NCI-H187 treated with DMSO at 0.1 percent for 48 hours (cell line): ENCODE data around the gene EIF3F.

ENCODE experiments used
- DNase-seq: peaks from one replicate; lab custom pipeline; 2025; lab: John Stamatoyannopoulos, UW

EIF3F gene, protein sequence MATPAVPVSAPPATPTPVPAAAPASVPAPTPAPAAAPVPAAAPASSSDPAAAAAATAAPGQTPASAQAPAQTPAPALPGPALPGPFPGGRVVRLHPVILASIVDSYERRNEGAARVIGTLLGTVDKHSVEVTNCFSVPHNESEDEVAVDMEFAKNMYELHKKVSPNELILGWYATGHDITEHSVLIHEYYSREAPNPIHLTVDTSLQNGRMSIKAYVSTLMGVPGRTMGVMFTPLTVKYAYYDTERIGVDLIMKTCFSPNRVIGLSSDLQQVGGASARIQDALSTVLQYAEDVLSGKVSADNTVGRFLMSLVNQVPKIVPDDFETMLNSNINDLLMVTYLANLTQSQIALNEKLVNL

DNA sequence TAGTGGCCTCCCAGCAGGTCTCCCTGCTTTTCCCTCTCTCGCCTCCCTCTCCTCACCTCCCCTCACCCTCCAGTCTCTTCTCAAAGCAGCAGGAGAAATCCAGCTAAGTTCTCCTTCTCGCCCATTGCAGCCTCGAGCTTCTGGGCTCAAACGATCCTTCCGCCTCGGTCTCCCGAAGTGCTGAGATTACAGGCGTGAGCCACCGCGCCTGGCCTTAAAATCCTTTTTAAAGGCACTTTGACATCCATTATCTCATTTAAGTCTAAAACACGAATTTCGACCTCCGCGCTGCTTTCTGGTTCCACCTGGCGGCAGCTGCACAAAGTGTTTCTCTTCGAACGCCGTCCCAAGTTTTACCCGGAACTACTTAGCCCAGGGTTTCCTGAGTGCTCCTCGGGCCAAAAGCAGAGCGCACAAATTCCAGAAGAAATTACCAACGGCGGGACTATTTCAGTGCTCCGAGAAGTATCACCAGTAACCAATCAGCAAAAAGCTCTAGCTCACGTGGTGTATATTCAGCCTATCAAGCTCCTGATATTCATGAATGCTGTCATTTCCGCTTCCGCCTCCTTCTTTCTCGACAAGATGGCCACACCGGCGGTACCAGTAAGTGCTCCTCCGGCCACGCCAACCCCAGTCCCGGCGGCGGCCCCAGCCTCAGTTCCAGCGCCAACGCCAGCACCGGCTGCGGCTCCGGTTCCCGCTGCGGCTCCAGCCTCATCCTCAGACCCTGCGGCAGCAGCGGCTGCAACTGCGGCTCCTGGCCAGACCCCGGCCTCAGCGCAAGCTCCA is at the start of gene EIF3F:
Gene EIF3F (plus strand): TSS at position 570 of the 792 bp plus-strand sequence. CDS start 16 bp downstream, at position 586.
- DNase-seq: peak; percentile 98

DNA sequence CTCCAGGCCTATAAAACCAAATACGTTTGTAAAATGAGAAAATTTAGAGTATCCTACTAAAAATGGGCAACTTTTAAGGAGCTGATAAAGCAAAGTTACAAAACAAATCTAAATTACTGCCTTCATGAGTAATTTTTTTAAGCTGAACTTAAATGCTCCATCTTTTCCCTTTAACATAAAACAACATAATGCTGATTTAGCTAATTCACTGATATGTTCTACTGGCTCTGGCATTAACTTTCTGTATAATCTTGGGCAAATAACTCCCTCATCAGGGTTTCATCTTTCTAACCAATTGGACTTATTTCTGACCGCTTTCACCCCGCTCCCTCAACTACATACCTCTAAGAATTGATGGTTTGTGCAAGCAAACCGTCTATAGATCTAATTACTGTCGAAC is 46.0 kb upstream of the EIF3F start:
- no peak for DNase-seq

DNA sequence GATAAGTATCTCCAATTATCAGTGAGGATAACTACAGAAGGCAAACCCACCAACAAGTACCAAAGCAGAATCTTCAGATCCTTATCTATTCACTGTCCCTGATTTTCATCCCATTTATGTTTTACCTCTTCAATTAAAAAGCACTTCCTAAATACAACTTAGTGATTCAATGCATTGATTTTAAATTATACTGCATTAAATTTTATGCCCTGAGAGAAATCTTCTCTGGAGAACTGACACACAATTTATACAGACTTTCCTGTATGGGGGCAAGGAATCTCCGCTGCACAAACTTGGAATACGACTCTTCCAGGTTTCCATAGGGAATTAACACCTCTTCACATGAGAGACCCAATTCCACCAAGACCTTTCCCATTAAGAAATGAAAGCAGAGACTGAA is 45.5 kb upstream of the EIF3F start, which contains the start of gene OR10A3:
Gene OR10A3 (minus strand): TSS at position 101 of the 400 bp plus-strand sequence. CDS start 2,188 bp downstream, outside the sequence.
- no peak for DNase-seq

DNA sequence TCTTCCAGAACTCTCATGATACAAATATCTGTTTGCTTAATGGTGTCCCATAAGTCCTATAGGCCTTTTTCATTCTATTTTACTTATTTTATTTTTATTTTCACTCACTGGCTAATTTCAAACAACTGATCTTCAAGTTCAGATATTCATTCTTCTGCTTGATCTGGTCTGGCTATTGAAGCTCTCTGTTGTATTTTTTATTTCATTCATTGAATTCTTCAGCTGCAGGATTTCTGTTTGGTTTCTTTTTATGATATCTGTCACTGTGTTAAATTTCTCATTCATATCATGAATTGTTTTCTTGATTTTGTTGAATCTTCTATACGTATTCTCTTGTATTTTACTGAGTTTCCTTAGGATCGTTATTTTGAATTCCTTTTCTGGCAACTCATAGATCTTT is 43.0 kb upstream of the EIF3F start:
- no peak for DNase-seq

DNA sequence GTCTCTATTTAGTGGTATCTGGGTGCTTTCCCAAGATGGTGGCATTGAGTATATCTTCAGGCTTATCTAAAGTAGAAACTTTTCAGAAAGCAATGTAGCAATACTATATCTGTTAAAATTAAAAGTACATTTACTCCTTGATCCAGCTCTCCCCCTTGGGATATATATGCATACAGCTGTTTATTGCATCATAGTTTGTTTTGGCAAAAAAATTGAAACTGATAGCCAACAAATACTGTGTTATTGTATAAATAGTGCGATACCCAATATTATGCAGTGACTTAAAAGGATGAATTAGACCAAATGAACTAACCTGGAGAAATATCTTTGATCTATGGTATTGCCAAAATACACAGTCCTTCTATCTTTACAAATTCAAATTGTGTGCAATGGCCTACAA is 37.2 kb upstream of the EIF3F start:
- no peak for DNase-seq

DNA sequence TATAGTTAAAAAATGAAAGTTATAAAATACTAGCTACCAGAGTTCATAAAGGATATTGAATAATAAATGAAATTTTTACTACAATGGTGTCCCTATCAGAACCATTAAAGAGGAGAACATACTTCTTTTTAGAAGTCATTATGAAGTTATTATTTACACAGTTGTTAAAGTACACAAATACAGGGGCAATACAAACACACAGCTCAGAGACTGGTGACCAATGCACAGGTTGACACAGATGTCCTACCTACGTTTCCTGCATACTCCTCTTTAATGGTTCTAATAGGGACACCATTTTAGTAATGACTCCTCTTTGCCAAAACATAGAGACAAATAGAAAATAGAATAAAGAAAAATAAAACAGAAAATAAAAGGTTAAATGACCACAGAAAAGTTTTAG is 31.9 kb upstream of the EIF3F start:
- no peak for DNase-seq

DNA sequence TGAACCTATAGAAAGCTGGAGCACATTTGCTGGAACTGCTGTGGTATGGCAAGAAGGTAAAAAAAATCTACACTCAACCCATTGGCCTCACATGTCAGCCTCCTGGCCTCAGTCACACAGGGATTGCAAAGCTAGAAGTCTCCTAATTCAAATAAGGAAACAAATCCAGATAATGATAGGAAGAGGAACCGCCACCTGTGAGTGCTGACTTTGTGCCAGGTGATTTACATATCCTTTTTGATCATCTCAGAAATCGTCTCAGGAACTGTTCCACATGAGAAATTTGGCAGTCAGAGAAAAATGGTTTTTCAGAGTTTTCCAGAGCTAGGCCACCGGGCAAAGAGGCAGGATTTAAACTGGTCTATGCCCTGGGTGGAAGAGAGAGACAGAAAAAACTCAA is 22.9 kb upstream of the EIF3F start:
- no peak for DNase-seq

DNA sequence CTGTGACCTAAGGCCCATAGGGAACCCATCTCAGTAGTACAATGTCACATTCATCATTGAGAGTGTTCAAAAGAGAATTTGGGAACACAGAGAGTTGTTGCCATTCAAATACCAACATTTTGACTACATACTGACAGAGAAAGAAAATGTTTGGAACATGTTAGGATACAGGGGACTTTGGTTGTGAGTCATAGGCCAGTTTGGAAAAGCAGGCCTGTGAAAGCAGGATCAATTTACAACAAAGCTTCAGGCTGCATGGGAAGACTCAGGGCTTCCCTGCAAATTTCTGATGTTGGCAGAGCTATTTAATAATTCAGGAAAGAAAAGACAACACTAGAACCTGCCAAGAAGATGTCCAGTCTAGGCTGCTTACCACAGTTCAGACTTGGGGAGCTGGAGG is 22.3 kb upstream of the EIF3F start:
- DNase-seq: no peak

DNA sequence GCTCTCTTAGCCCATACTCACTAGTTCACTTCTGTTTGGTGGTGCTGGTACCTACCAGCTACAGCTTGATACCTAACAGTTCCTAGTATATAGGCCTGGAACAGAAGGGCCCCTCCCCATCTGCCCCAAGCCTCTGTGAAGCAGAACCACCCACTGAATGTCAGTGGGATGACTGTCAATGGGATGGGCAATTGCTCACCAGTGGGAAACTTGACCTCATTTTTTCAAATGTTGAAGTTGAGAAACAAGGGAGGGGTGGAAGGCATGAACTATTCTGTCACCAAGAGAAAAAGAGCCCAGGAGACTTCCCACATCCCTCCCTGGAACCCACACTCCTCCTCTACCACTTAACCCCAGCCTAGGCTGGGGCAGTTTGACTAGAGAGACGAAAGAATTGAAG is 21.8 kb upstream of the EIF3F start, which contains the start of gene NLRP10:
Gene NLRP10 (minus strand): TSS at position 62 of the 400 bp plus-strand sequence. CDS start 1,952 bp downstream, outside the sequence.
- DNase-seq: no peak

DNA sequence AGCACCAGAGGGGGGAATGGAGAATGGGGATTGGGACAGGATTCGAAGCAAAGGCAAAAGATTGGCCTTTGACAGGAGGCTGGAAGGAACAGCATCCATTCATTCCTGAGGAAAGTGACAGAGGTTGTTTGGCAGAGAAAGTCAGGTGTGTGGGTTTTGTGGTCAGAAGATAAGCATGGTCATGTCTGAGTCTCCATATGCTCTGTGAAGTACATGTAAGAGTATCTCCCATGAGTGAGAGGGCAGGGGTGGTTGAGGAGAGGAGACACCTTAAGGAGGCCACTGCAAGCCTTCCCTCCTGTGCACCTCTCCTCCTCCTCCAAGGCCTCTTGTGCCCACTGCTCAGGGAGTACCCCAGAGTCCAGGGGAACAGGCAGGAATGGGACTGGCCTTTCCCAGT is 20.0 kb upstream of the EIF3F start:
- no peak for DNase-seq

DNA sequence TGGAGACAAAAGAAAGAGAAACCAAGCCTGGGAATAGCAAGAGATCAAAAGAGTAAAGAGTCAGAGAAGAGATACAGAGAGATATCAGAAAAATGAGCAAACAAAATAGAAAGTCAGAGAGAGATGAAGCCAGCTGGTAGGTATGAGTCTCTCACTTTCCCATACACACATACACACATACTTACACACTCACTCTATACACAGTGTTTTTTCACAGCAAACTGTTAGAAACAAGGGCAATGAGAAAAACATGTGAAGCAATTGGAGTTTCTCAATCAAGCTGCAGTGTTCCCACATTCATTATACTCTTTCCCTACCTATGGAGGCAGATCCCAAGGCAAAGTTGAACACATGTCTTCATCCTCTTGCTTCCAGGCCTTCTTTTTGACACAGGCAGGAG is 19.3 kb upstream of the EIF3F start:
- DNase-seq: no peak

DNA sequence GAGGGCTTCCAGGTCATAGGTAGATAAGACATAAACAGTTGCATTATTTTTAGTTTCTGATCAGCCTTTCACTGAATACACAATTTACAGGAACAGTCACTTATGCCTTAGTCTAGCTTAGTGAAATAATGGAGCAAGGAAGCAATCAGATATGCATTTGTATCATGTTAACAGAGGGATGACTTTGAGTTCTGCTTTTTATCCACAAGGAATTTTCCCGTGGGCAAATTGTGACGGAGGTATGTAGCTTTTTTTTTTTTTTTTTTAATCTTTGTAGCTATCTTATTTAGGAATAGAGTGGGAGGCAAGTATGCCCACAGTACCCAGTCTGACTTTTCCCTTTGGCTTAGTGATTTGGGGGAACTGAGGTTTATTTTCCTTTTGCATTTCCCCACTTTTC is 18.5 kb upstream of the EIF3F start:
- DNase-seq: no peak

DNA sequence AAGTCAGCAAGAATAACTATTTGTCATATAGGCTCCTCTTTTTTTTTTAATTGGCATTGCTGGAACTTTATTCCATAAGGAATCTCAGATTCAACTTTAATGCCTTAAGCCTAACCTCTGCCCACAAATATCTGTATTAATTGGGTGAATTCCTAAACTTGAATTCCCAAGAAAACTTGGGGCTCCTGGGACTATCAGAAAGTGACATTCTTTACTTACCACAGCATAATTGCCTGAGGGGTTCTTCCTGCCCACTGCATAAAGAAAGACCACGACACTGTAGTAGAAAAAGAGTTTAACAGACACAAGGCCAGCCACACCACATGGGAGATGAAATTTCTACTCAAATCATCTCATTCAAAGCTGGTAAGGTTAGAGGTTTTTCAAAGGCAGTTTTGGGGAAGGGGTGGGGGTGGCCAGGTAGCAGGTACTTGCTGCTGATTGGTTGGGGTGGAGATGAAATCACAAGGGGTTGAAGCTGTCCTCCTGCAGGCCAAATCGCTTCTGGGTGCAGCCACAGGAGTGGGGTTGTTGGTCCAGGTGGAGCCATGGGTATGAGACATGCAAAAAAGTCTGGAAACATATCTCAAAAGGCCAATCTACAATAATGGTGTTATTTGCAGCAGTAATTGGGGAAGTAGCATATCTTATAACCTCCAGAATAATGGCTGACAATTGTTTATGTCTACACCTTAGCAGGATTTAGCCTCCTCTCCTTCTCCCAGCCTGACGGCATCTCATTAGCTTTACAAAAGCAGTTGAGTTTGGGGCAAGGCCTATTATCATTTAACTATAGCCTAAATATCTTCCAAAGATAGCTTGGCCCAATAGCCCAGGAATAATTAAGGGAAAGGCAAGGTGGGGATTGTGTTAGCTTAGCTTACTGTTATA is 17.1 kb upstream of the EIF3F start:
- DNase-seq: no peak

DNA sequence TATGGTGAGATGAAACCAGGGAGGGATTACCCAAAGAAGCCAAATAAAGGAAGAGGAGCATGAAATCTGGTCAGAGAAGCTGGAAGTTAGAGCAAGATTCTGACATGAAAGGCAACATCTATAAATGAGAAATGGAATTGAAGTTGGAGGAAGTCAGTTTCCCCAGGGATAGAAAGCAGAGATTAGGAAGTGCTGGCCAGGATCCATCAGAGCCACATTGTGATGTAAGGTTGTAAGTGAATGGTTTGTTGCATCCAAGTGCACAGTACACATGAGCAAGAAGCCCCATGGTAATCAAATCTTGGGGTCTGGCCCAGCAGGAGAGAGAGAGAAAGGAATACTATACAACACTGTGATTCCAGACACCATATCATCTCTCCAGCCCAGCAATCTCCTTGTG is 15.3 kb upstream of the EIF3F start:
- no peak for DNase-seq

DNA sequence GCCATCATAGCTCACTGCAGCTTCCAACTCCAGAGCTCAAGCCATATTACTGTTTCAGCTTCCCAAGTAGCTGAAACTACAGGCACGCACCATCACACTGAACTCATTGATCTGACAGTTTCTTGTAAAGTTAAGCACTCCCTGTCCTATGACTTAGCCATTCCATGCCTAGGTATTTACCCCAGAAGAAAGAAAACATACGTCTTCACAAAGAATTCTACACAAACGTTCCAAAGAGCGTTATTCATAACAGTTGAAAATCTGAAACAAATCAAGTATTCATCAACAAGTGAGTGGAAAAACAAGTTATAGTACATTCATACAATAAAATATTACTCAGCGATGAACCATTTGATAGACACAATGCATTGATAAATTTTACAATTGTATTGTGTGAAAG is 14.1 kb upstream of the EIF3F start:
- DNase-seq: no peak

DNA sequence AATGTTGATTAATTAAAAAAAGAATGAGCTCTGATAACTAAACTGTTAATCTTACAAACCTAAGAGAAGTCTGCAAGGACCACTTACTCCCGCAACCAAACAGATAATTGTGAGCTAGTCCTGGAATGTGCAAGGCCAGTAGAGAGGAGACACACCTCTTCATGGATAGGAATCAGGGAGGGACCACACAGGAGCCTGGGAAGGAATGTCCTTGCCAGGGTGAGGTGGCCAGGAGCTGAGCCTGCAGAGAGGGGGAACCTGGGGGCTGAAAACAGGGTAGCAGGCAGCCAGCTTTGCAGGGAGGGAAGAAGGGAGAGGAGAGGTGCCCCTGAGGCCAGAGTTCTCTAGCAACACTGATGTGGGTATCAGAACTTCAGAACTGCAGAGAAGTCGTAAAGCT is 12.5 kb upstream of the EIF3F start:
- DNase-seq: no peak

DNA sequence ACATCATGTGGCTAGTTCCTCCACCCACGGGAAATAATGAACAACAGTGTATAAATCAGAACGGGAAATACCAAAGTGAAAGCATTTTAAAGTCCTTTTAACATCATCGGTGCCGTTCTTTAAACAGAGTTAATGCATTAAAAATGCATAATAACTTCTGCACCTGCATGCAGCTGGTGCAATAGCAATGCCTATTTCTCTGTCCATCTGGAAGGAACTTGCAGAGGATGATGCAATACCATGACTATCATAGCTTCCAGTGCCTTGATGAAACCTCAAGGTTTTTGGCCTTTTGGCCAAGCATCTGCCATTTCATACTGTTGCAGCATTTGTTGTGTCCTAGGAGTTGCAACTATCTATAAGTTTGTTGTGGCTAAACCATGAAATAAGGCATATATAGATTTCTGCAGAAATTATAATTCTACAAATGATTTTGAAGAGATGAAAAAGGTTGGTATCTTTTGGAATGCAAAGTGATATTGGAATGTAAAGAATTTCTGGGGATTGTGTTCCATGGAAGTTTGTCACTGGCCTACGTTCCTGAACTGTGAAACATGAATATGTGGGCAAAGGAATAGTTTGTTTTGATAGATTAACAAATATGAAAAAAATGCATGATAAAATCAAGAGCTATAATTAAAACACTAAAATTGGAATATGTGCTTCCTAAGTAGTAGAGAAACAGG is 9.8 kb upstream of the EIF3F start:
- DNase-seq: no peak

DNA sequence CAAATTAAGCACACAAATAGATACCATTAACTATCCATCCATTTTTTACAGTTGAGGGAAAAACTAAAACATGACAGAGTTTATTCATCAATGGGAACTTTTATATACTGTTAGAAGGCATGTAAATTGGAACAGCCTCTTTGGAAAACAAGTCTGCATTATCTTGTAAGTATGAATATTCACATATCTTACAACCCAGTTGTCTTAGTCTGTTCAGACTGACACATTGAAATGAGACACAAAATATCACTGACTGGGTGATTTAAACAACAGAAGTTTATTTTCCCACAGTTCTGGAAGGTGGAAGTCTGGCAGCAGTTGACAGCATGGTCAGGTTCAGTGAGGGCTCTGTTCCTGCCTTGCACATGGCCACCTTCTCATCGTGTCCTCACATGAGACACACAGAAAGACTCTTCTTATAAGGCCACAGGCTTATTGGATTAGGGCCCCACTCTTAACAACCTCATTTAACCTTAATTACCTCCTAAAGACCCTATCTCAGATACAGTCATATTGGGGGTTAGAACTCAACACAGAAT is 5.4 kb upstream of the EIF3F start:
- no peak for DNase-seq

DNA sequence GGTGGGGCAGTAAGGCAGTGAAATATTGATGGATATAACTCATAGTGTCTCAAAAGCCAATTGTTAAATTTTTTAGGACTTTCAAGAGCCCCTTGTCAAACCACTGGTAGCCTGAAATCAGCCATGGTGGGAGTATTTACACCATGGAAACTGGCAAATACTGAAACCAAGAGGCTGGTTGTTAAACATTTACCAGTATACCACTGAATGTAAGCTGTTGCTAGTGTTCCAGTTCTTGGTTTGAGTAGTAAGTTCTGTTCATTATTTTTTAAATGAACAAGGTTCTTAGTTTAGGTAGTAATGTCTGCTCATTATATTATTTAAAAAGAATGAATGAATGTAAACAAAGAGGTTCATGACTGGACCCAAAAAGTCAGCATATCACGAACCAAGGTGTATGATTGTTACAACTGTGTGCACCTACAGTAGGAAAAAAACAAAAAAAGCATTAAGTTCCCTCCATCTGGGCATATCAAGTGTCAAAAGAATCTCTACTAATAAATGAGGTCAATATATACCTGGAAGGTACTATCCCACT is 4.5 kb upstream of the EIF3F start:
- DNase-seq: no peak

DNA sequence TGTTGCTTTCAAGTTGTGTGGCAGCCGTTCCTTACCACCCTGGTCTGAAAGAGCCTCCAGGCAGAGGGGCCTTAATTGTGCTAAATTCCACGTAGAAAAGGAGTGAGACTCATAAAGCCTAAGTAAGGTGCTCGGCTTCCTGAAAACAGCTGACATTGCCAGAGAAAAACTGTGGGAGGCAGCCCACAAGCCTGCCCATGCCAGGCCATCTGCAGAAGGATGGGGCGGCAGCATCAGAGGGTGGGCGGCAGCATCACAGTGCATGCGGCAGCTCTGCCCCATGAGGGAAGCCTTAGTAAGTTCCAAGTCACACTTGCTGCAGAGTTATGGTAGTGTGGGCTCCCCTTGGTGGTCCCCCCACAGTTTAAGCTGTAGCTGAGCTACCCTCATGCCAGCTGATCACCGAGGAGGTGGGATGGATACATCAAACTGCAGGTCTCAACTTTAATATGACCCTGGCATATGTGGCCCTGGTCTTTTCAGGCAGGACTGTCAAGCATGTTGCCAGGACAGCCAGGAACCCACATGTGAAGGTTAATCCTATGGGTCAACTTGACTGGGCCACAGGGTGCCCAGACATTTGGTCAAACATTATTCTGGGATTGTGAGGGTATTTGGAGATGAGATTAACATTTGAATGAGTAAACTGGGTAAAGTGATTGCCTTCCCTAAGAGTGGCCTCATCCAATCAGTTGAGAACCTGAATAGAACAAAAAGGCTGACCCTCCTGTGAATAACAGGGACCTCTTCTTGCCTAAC is 3.1 kb upstream of the EIF3F start:
- no peak for DNase-seq
